GM21529 (cell line): ENCODE data around the gene ARNT2.

Experiments
- ATAC-seq: cut with Tn5 transposase; IDR thresholded peaks from one replicate; pipeline ENCODE4 v1.9.1; 2021; ENCODE audit not compliant: unreplicated experiment

The ARNT2 gene

GRCh38 chr15:80587816-80588456 is 183.8 kb downstream of the ARNT2 start:
- no peak for ATAC-seq

DNA sequence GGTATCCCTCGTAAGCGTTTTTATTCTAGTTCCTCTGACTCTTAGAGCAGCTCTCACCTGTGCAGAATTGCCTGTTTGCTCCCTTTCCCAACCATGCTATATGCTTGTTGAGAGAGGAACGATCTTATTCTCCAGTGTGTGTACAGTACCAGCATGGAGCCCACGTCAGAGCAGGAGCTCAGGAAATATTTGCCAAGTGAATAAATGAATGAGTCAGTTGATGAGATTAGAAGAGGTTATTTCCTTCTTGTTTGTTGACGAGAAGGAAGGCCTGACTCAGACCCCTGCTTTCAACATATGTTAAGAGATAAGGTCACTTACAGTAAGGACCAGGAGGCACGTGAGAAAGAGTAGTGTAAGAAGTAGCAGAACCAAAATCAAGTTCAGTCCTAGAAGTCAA is 184.6 kb downstream of the ARNT2 start:
- ATAC-seq, result no peak

DNA sequence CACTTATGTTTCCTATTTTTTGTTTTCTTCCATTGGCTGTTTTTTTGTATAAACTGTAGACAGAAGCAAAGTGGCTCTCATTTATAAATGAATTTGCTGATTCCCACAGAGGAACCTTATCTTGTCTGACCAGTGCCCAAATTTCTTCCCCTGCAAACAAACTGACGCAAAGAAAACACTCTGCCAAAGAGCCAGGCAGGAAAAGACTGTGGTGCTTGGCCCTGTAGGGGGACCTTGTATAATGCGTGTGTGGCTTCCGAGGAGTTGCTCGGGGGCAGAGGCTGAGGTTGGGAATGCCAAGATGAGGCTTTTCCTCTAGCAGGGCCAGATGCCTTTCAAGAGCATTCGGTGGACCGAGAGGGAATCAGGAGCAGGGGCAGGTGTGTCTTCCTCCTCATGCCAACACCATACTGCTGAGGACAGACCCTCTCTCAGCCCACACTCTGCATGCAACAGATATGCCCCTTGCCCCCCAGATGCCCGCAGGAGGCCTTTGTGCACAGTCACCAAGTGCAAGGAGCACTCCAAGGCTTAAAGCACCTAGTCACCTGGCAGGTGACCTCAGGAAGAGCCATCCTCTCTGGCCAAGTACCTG is 186.7 kb downstream of the ARNT2 start:
- no peak for ATAC-seq

DNA sequence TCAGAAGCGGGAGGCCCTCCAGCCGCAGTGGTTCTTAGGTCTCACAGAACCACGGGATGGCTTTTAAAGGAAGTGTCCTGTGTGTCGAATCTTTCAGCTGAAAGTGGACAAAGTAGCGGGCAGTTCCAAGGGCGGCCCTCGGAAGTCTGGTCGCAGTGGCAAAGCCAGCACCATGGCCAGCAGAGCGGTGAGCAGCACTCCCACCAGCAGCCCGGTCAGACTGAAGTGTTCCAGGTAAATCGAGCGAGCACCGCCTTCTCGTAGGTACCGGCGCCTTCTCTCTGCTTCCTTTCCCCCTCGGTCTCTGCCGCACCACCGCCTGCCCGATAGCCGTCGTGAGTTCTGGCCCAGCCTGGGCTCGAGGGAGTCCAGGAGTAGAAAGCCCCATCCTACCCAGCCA is 187.3 kb downstream of the ARNT2 start:
- no peak for ATAC-seq

- ATAC-seq, result no peak
Observed at GRCh38 chr15:80591938-80592825, 188.0 kb downstream of the ARNT2 start.

DNA sequence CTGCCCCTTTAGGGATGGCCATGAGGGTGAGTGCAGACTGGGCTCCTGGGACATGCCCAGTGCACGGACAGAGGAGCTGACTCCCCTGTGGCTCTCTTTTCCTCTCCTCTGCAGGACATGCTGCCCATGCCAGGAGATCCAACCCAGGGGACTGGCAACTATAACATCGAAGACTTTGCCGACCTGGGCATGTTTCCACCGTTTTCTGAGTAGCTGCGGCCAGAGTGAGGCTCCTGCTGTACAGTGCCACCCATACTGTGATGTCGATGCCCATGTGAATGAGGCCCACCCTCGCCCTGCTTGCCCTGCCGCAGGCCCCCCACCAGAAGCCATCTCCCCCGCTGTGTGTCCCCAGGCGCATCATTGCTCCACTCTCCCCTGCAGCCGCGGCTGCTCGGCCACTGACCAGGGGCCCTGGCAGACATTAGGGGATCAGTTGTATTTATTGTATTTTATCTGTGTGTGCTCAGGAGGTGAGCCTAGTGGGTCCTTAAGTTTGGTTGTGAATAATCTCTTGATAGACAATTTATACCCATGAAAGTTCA is 189.4 kb downstream of the ARNT2 start:
- ATAC-seq, result no peak

DNA sequence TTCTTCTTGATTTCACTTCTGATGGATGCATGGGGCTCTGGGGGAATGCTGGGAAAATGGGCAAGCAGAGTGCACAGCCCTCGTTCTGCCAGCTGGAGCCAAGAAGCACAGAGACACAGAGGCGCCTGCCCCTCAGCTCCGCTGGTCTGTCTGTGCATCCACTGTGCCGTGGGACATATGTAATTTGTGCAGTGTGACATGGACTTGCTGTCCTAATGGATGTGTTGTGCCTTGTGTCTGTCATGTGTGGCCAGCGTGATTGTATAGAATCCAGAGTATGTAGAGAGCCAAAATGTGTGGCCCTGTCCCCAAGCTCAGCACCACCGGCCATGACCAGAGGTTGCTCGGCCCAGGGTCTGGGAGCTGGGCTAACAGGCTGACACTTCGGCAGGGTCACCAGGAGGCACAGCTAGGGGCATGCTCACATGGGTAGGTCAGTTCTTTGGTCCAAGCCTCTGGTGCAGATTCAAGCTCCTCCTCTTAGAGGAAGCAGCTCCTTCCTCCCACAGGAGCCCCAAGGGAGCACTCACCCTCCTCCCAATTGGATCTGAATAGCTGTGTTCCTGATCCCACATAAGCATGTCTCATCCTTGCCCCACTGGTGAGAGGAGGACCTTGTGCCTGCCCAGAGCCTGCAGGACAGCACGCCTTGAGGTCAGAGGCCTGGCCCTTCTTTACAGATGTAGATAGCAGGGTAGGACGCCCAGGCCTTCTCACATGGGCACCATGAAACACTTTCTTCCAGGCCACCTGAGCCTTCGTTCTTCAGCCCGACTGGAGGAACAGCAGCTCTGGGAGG is 190.1 kb downstream of the ARNT2 start:
- no peak for ATAC-seq

DNA sequence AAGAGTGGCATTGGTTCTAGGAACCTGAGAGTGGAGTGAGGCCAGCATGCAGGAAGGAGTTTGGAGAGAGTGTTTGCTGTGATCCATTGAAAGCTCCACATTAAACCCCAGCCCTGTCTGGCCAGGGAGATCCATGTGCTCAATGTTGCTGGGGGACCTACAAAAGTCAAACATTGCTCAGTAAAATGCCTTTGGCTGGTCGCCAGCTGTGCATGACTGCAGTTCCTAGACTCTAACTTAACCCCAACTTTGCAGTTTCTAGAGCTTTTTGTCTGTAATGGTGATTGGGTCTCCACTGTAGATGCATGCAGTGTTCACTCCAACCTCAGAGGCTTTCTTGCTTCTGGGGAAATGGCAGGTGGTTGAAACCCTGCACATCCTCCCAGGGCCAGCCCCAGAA is 191.2 kb downstream of the ARNT2 start:
- ATAC-seq, result no peak

GRCh38 chr15:80596521-80596976 is 192.4 kb downstream of the ARNT2 start:
- no peak for ATAC-seq

DNA sequence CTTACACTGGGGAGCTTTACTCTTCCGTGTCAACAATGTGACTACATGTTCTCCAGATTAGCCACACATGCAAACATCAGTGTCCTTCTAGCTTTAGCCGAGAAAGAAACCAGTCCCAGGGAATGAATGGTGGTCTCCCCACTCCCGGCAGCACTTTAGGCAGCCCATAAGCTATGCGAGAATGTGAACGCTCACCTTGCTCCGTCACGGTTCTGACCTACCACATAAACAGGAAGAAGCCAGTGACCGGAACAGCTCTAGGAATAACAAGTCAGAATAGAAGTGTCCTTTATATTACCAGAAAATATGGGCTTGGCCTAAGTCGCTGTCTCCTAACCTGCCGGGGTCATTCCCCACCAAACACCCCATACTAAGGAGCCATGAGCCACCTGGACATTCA is 192.9 kb downstream of the ARNT2 start:
- ATAC-seq, result no peak

- no peak for ATAC-seq
Observed at GRCh38 chr15:80599359-80599758, 195.2 kb downstream of the ARNT2 start.

DNA sequence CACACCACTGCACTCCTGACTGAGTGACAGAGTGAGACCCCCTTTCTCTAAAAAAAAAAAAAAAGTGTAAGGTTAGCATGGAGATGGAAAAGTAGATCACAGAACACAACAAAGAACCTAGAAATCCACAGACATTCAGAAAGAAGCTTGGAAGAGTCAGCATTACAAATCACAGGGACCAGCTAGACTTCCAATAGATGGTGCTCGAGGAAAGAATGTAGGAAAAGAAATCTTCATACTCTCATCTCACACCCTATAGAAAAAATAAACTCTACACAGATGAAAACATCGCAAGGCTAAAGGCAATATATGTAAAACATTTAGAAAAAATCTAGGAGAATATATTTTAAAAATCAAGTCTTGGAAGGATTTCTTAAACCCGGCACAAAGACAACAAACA is 196.4 kb downstream of the ARNT2 start:
- ATAC-seq, result no peak

GRCh38 chr15:80601256-80601655 is 197.1 kb downstream of the ARNT2 start:
- ATAC-seq, result no peak

GRCh38 chr15:80604583-80605575 is 200.7 kb downstream of the ARNT2 start:
- ATAC-seq, result no peak

- no peak for ATAC-seq
Observed at GRCh38 chr15:80605591-80606150, 201.5 kb downstream of the ARNT2 start.

- no peak for ATAC-seq
Observed at GRCh38 chr15:80606511-80607071, 202.4 kb downstream of the ARNT2 start.

GRCh38 chr15:80607287-80607980 is 203.3 kb downstream of the ARNT2 start:
- no peak for ATAC-seq

GRCh38 chr15:80608688-80609087 is 204.5 kb downstream of the ARNT2 start:
- no peak for ATAC-seq
